IMR-90 (cell line): ENCODE results near the gene DOCK2. TPM values are rescaled to one million over a fixed set of nuclear protein-coding genes. Genes with fewer than 3 reads are reported as not detected.

ENCODE experiments used
- ATAC-seq: fragments of 200-7000 bp; cut with Tn5 transposase; 2 replicates; pipeline ENCODE4 v1.9.1; 2020; ENCODE audit warnings: low read depth, mild to moderate bottlenecking, moderate library complexity
- BruUV-seq: library from RNA; stranded (reverse); fragments of 400-500 nt; replicated peaks from 2 replicates; lab custom pipeline; 2021; lab: Mats Ljungman, UMichigan
- CTCF ChIA-PET: fragments of 300-600 bp; formaldehyde crosslinking; extraction: SDS; loops from one replicate; lab custom pipeline; 2021; ENCODE audit warnings: antibody characterized with exemption; lab: Yijun Ruan, JAX
- POLR2A ChIA-PET: fragments of 300-600 bp; sonication (Branson Sonifier 250); formaldehyde crosslinking; loops from one replicate; lab custom pipeline; 2022; ENCODE audit warnings: antibody characterized with exemption; ENCODE audit not compliant: unreplicated experiment; lab: Charles Lee
- DNase-seq: peaks from one replicate; pipeline ENCODE4 v3.0.0; 2013
- H2AFZ ChIP-seq: replicated peaks from 2 replicates; pipeline ENCODE3; 2013; ENCODE audit warnings: low read length, mild to moderate bottlenecking; ENCODE audit not compliant: poor library complexity
- H2AK5ac ChIP-seq: 2 replicates; pipeline ENCODE4 v1.6.1; 2013; ENCODE audit warnings: low read depth, low read length, inconsistent platforms
- H2AK9ac ChIP-seq: replicated peaks from 2 replicates; pipeline ENCODE3; 2013; ENCODE audit warnings: mild to moderate bottlenecking, low read depth, low read length, moderate library complexity; ENCODE audit not compliant: poor library complexity
- H2BK120ac ChIP-seq: 2 replicates; pipeline ENCODE4 v1.6.1; 2013; ENCODE audit warnings: low read depth, low read length, inconsistent platforms
- H2BK15ac ChIP-seq: 3 replicates; pipeline ENCODE4 v1.6.1; 2013; ENCODE audit warnings: low read depth, low read length, inconsistent platforms
- H2BK20ac ChIP-seq: 2 replicates; pipeline ENCODE4 v1.6.1; 2013; ENCODE audit warnings: low read depth, mild to moderate bottlenecking, inconsistent platforms, low read length, moderate library complexity
- H2BK5ac ChIP-seq: 2 replicates; pipeline ENCODE4 v1.6.1; 2013; ENCODE audit warnings: mild to moderate bottlenecking, low read depth, low read length, inconsistent platforms; ENCODE audit not compliant: poor library complexity, severe bottlenecking
- H3K14ac ChIP-seq: replicated peaks from 2 replicates; pipeline ENCODE4 v1.6.1; 2013; ENCODE audit warnings: low read depth, low read length, inconsistent platforms
- H3K18ac ChIP-seq: 2 replicates; pipeline ENCODE4 v1.6.1; 2013; ENCODE audit warnings: low read depth, low read length, control low read depth
- H3K23ac ChIP-seq: 2 replicates; pipeline ENCODE4 v1.6.1; 2013; ENCODE audit warnings: low read depth, low read length, inconsistent platforms
- H3K27ac ChIP-seq: 2 replicates; pipeline ENCODE4 v1.5.1; 2013; ENCODE audit warnings: mild to moderate bottlenecking, control low read depth, low read length; ENCODE audit not compliant: insufficient read depth
- H3K27me3 ChIP-seq: 2 replicates; pipeline ENCODE4 v1.6.1; 2013; ENCODE audit warnings: low read length; ENCODE audit not compliant: control insufficient read depth, insufficient read depth
- H3K36me3 ChIP-seq: 2 replicates; pipeline ENCODE4 v1.6.1; 2013; ENCODE audit warnings: low read length, mixed read lengths; ENCODE audit not compliant: control insufficient read depth, insufficient read depth
- H3K4ac ChIP-seq: 2 replicates; pipeline ENCODE4 v1.6.1; 2013; ENCODE audit warnings: low read depth, low read length, inconsistent platforms
- H3K4me1 ChIP-seq: 2 replicates; pipeline ENCODE4 v1.6.1; 2013; ENCODE audit warnings: low read length, mixed read lengths; ENCODE audit not compliant: control insufficient read depth, insufficient read depth
- H3K4me2 ChIP-seq: 2 replicates; pipeline ENCODE4 v1.6.1; 2013; ENCODE audit warnings: low read depth, mild to moderate bottlenecking, control low read depth, low read length, moderate library complexity
- H3K4me3 ChIP-seq: 2 replicates; pipeline ENCODE4 v1.5.1; 2013; ENCODE audit warnings: low read depth, mild to moderate bottlenecking, control low read depth, low read length, moderate library complexity; ENCODE audit not compliant: insufficient read depth
- H3K56ac ChIP-seq: 2 replicates; pipeline ENCODE4 v1.6.1; 2013; ENCODE audit warnings: low read length, inconsistent platforms; ENCODE audit not compliant: insufficient read depth; ENCODE audit errors: extremely low read depth
- H3K79me1 ChIP-seq, 2 experiments: 2 replicates each; pipeline ENCODE4 v1.6.1; 2013; ENCODE audit warnings: low read length in 2 of 2, inconsistent platforms in 1 of 2, low read depth in 1 of 2
- H3K9ac ChIP-seq: 2 replicates; pipeline ENCODE4 v1.6.1; 2013; ENCODE audit warnings: low read depth, low read length, control low read depth
- H3K9me1 ChIP-seq: 2 replicates; pipeline ENCODE4 v1.6.1; 2013; ENCODE audit warnings: low read length, inconsistent platforms; ENCODE audit not compliant: insufficient read depth
- H3K9me3 ChIP-seq: 2 replicates; pipeline ENCODE4 v1.6.1; 2013; ENCODE audit warnings: low read length; ENCODE audit not compliant: control insufficient read depth, insufficient read depth
- H4K20me1 ChIP-seq: 2 replicates; pipeline ENCODE4 v1.6.1; 2013; ENCODE audit warnings: low read length, inconsistent platforms; ENCODE audit not compliant: insufficient read depth
- H4K5ac ChIP-seq: 2 replicates; pipeline ENCODE4 v1.6.1; 2013; ENCODE audit warnings: mild to moderate bottlenecking, low read depth, low read length, control low read depth
- H4K8ac ChIP-seq, 2 experiments: 2 replicates each; pipeline ENCODE4 v1.6.1; 2013; ENCODE audit warnings: low read depth in 2 of 2, low read length in 2 of 2, control low read depth in 1 of 2, inconsistent platforms in 1 of 2
- H4K91ac ChIP-seq: 2 replicates; pipeline ENCODE4 v1.6.1; 2013; ENCODE audit warnings: low read depth, low read length, inconsistent platforms; ENCODE audit not compliant: insufficient read depth
- BHLHE40 ChIP-seq: fragments of 150-350 bp; IDR thresholded peaks from 2 replicates; pipeline ENCODE4 v1.6.1; 2016; ENCODE audit warnings: mild to moderate bottlenecking, low read depth, low read length
- CEBPB ChIP-seq: IDR thresholded peaks from 2 replicates; pipeline ENCODE4 v1.6.1; 2012; ENCODE audit warnings: low read depth, low read length, improper control_type of control experiment
- CHD1 ChIP-seq: IDR thresholded peaks from 2 replicates; pipeline ENCODE4 v1.6.1; 2012; ENCODE audit warnings: low read depth, low read length, improper control_type of control experiment
- ELK1 ChIP-seq: fragments of 150-350 bp; IDR thresholded peaks from 2 replicates; pipeline ENCODE4 v1.6.1; 2016; ENCODE audit warnings: low read depth, mild to moderate bottlenecking, low read length, moderate library complexity, borderline replicate concordance
- FOS ChIP-seq: fragments of 150-350 bp; IDR thresholded peaks from 2 replicates; pipeline ENCODE4 v1.6.1; 2016; ENCODE audit warnings: low read depth, low read length
- MAFK ChIP-seq: IDR thresholded peaks from 2 replicates; pipeline ENCODE4 v1.6.1; 2012; ENCODE audit warnings: low read depth, low read length, improper control_type of control experiment
- MAZ ChIP-seq: IDR thresholded peaks from 2 replicates; pipeline ENCODE4 v1.6.1; 2012; ENCODE audit warnings: low read depth, mild to moderate bottlenecking, low read length, improper control_type of control experiment, moderate library complexity, borderline replicate concordance
- NFE2L2 ChIP-seq: fragments of 150-350 bp; IDR thresholded peaks from 2 replicates; pipeline ENCODE4 v1.6.1; 2016; ENCODE audit warnings: low read depth, mild to moderate bottlenecking, low read length
- RFX5 ChIP-seq: IDR thresholded peaks from 2 replicates; pipeline ENCODE4 v1.8.0; 2012; ENCODE audit warnings: low read depth, mild to moderate bottlenecking, low read length, moderate library complexity
- SMC3 ChIP-seq: fragments of 150-350 bp; IDR thresholded peaks from 2 replicates; pipeline ENCODE4 v1.6.1; 2016; ENCODE audit warnings: low read depth, mild to moderate bottlenecking, antibody characterized with exemption, low read length, moderate library complexity
- WGBS, 2 experiments: methylation state at CpG; one replicate each; pipeline versions ENCODE4 v1.1.5 to v1.1.7; 2013; ENCODE audit warnings: missing lambda C conversion rate in 2 of 2; ENCODE audit not compliant: insufficient read length in 1 of 2; ENCODE audit errors: extremely low coverage in 2 of 2; 5-methylcytosine and 5-hydroxymethylcytosine counted together
- dilution Hi-C: fragments of 300-500 bp; cut with HindIII; formaldehyde crosslinking; loops from one replicate; pipeline ENCODE4 v1.14.3; 2018; ENCODE audit warnings: low sequenced_read_pairs; ENCODE audit not compliant: unreplicated experiment
- in situ Hi-C: fragments of 300-500 bp; cut with MboI; formaldehyde crosslinking; loops from 3 replicates; pipeline ENCODE4 v1.14.3; 2019; ENCODE audit warnings: low sequenced_read_pairs, inconsistent platforms, mixed read lengths
- intact Hi-C: fragments of 100-400 bp; cut with micrococcal nuclease; formaldehyde crosslinking; loops from 2 replicates; pipeline ENCODE4 v1.10.0; 2022
- polyA plus RNA-seq, 3 experiments: library from polyadenylated mRNA; depleted of rRNA; stranded (reverse); fragments of >200 nt; gene quantifications; 2 replicates each; pipeline ENCODE4 v1.2.3, GENCODE V29; 2012; ENCODE audit warnings: low replicate concordance in 1 of 3
- total RNA-seq: library from RNA; depleted of rRNA; stranded (reverse); fragments of >200 nt; gene quantifications from 2 replicates; pipeline ENCODE4 v1.2.3, GENCODE V29; 2012
- TF ChIP-seq, protein P1 (sequence below): fragments of 150-350 bp; IDR thresholded peaks from 2 replicates; pipeline ENCODE4 v1.6.1; 2017; ENCODE audit warnings: mild to moderate bottlenecking, antibody characterized with exemption, low read length, low read depth
- TF ChIP-seq, protein P2 (sequence below): conservative IDR thresholded peaks from 2 replicates; pipeline ENCODE4 v1.5.1; 2012; ENCODE audit warnings: mild to moderate bottlenecking, low read depth, low read length, improper control_type of control experiment

The DOCK2 gene
- total and polyA plus RNA-seq, 2 of the 4 experiments (the other 2 are of a cell fraction), result 0.72 to 3.0 TPM

- no peak overlapping the region for H3K14ac ChIP-seq
- no peak overlapping the region for H3K56ac ChIP-seq
- no peak overlapping the region for H3K18ac ChIP-seq
- no CpG with 5 or more reads among the region's 6 CpGs for WGBS, 2 experiments
- H3K4me2 ChIP-seq, result no peak overlapping the region
- TF ChIP-seq, protein P1, sequence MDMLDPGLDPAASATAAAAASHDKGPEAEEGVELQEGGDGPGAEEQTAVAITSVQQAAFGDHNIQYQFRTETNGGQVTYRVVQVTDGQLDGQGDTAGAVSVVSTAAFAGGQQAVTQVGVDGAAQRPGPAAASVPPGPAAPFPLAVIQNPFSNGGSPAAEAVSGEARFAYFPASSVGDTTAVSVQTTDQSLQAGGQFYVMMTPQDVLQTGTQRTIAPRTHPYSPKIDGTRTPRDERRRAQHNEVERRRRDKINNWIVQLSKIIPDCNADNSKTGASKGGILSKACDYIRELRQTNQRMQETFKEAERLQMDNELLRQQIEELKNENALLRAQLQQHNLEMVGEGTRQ, result no peak
- TF ChIP-seq RFX5 (no peak), NFE2L2 (no peak), CEBPB (no peak), MAFK (no peak), CHD1 (no peak), MAZ (no peak), SMC3 (no peak), ELK1 (no peak), BHLHE40 (no peak), FOS (no peak)
- TF ChIP-seq, protein P2, sequence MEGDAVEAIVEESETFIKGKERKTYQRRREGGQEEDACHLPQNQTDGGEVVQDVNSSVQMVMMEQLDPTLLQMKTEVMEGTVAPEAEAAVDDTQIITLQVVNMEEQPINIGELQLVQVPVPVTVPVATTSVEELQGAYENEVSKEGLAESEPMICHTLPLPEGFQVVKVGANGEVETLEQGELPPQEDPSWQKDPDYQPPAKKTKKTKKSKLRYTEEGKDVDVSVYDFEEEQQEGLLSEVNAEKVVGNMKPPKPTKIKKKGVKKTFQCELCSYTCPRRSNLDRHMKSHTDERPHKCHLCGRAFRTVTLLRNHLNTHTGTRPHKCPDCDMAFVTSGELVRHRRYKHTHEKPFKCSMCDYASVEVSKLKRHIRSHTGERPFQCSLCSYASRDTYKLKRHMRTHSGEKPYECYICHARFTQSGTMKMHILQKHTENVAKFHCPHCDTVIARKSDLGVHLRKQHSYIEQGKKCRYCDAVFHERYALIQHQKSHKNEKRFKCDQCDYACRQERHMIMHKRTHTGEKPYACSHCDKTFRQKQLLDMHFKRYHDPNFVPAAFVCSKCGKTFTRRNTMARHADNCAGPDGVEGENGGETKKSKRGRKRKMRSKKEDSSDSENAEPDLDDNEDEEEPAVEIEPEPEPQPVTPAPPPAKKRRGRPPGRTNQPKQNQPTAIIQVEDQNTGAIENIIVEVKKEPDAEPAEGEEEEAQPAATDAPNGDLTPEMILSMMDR, result no peak
- peak overlapping the region; percentile 7; the same call in 1 of the 2 replicates for H3K23ac ChIP-seq
- no peak overlapping the region for H3K9ac ChIP-seq
- intact Hi-C loops (no loop called here), dilution Hi-C loops (no loop called here), in situ Hi-C loops (no loop called here)
- H4K5ac ChIP-seq, result no peak overlapping the region
- peak overlapping the region; percentile 66 for H2AFZ ChIP-seq
- no peak overlapping the region for H2BK5ac ChIP-seq
- H3K4me1 ChIP-seq, result no peaks in the 10 kb centered on the region
- no peak overlapping the region for H2BK20ac ChIP-seq
- H3K27me3 ChIP-seq, result no peaks in the 10 kb centered on the region
- H4K20me1 ChIP-seq, result no peaks in the 10 kb centered on the region
- ChIA-PET POLR2A (no interaction called here), CTCF (no interaction called here)
- no peak overlapping the region for H2BK15ac ChIP-seq
- H3K79me1 ChIP-seq, result no peaks in the 10 kb centered on the region
- no peaks in the 10 kb centered on the region for H3K36me3 ChIP-seq
- H2AK9ac ChIP-seq, result no peak overlapping the region
- ATAC-seq (no peak), DNase-seq (no peak)
- no peak overlapping the region for H2AK5ac ChIP-seq
- peaks cover 7% of the 10 kb centered on the region; the same call in 1 of the 2 replicates for H3K9me1 ChIP-seq
- H2BK120ac ChIP-seq, result no peak overlapping the region
- H3K4ac ChIP-seq, result no peak overlapping the region
- H3K4me3 ChIP-seq, result no peak overlapping the region
- no peak overlapping the region for H4K91ac ChIP-seq
- H4K8ac ChIP-seq, result no peak overlapping the region
- no TSS peak for BruUV-seq
- no peaks in the 10 kb centered on the region for H3K9me3 ChIP-seq
- no peak overlapping the region for H3K27ac ChIP-seq
Observed at GRCh38 chr5:169777159-169777558, 140.1 kb downstream of the DOCK2 start.
